ENCODE data around the gene RBMS3.

The RBMS3 gene

DNA sequence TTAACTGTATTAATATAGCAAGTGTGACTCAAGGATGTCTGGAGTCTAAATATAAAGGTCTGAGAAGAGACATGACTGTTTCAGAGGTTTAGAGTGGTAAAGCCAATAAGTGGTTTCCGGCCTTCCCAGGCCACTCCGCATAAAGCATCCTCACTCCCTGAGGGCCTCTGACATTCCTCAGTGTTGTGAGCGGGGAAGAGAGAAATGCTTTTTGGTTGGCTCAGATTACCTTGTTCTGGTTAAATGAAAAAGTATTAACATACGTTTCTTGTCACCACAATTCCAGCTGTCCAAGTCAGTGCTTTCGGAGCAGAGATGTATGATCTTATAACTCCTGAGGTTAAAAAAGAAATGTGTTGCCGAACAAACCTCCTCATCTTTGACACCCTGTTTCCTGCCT lies 103.8 kb downstream of the RBMS3 start:
- DNase-seq (ENCODE audit: low spot score): no peak

DNA sequence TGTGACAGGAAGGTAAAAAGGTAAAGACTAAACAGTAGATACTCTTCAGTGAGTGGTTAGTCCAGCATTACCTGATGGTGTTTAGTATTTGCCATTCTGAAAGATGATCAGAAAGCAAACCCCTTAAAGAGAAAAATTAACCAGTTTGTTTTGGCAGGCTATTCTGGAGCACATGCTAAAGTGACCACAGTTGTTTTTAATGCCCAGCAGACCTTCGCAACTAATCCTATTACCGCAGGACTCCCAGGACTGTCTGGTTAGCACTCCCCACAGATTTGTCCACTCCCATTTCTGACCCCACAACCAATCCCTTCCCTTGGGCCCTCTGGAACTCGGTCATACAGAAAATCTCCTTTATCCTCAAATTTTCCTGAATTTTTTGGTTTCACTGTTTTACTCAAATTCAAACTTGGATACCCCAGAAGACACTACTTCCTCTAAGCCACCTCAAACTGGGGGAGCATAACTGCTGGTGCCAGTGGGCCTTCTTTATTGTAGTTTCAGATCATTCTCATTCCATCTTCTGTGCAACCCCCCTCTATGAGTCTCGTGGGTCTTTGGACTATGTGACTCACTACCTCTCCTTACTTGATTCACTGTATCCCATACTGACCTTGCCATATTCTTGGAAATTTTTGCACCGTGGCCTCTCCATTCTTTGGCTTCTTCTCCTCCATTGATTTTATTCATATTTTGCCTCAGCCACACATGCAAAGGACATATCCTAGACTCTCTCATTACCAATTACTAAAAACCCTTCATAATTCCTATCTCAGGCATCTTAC lies 104.4 kb downstream of the RBMS3 start:
- DNase-seq (ENCODE audit: low spot score): peak; percentile 46

DNA sequence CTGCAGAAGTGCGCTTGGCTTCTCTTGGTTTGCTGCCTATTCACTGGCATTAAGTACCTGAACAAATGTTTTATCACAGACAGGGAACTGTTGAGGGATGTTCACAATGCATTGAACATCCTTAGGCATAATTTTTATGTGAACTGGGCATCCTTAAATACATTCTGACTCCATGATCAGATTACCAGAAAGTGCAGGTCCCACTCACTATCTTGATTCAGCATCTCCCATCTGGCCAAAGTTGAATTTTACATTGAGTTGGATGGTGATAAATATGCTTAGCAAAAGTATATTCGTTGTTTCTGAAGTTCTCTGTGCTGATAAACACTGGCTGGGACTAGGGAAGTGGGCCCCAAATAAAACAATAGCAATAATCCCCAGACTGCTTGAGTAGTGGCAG lies 108.5 kb downstream of the RBMS3 start:
- peak; percentile 81 for DNase-seq (ENCODE audit: low spot score)

DNA sequence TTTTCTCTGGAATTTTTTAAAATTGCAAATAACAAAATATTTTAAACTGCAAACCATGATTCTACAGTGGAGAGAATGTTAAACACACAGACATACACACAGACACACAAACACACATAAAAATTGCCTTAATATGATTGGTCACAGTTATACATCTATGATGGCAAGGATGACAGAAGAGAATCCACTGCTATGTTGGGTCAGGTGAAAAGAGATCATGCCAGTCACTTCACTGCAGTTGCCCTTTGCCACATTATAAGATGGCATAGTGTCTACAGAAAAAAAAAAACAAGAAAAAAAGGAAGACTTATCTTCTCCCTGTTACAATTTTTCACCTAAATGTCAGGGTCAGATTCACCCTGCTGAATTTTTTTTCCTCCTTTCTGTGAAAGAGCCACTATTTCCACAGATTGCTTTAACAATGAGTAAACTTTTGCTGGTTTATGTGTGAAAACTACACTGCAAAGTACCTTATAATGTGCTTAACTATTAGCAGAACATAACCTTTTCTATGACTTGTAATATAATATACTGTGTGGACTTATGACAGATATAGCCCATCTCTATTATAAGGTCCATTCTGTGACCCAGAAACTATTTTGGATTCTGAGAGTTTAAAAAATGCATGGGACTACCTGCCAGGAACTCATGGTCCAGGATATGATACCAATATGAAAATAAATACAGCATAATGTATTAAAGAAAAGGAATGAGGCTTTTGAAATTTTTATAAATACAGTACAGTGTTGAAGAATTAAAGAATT lies 111.9 kb downstream of the RBMS3 start:
- no peak for DNase-seq (ENCODE audit: low spot score)

DNA sequence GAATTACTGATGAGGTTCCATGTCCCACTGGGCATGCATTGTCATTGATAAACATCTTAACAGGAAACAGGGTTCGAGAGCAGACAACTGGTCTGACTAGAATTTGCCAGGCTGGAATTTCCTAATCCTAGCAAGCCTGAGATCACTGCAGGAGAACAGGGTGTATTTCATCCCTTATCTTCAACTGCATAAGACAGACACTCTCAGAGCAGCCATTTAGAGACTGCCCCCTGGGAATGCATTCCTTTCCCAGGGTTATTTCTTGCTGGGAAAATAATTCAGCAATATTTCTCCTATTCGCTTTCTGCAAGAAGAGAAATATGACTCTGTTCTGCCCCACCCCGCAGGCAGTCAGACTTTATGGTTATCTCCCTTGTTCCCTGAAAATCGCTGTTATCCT lies 113.1 kb downstream of the RBMS3 start:
- DNase-seq (ENCODE audit: low spot score): peak; percentile 89

DNA sequence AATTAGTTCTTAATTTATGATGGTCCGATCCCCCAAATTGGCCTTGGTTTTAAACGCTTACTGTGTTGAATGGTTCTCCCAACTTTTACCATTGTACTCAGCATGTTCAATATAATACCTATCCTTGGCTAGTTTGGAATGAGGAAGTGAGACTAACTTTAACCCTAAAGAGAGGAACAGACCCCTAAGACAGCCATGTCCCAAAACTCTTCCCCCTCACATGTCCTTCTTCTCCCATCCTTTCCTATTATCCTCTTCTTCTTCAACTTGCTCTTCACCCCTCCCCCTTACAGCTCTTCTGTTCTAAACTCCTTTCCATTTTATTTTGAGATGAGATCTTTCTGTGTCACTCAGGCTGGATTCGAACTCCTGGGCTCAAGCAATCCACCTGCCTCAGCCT lies 116.5 kb downstream of the RBMS3 start:
- DNase-seq (ENCODE audit: low spot score): no peak

DNA sequence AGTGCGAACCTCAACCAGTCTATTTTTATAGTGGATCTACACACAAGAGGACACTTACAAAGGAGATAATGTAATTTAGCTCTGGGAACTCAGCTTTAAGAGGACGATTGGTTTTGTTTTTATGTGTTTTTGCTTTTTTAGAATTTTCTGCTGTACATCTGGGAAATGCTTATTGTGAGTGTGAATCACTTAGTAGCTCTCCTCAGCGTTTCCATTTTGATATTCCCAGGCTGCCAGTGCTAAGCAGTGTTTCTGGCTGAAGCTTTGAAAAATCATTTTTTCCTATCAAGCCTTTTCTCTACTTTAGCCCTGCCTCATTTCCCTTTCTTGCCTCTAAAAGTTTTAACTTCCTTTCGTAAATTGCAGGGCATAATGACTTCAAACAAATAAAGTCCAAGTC lies 117.9 kb downstream of the RBMS3 start:
- no peak for DNase-seq (ENCODE audit: low spot score)

DNA sequence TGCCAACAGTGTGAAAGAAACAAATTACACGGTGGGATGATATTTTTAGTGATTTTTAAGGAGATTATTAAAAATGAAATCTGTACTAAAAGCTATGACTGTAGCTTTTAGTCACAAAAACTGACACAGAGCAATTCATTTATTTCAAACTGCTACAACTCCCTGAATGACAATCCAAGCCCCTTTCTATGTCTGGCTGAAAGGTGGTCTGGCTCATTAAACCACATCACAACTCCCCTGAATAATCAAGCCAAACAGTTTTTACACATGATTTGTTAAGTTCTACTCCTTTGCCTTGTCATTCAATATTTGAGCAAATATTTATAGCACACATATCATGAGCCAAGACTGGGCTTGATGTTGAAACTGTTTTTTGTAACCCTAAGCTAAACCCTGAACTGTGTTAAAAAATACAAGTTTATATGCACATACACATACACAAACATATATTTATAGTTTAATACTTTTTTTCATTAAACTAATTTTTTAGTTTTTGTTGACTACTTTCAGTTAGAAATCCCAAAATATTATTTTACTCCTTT lies 125.5 kb downstream of the RBMS3 start:
- DNase-seq (ENCODE audit: low spot score): no peak

DNA sequence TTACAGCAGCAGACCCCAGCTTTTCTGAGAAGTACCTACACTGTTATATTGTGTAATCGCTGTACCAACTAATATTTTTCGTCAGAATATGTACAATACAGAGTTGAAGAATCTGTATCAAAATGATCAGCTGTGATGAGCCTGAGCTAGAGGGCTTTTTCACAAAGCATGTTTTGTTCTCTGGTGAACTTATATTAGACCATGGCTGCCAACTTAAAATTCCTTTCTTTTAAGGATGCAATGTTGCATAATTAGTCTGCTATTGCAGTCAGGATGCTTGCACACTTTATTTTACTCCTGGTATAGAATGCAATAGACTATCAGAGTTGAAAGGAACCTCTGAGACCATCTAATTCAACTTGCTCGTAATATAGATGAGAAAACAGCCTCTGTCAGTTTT lies 127.8 kb downstream of the RBMS3 start:
- no peak for DNase-seq (ENCODE audit: low spot score)

DNA sequence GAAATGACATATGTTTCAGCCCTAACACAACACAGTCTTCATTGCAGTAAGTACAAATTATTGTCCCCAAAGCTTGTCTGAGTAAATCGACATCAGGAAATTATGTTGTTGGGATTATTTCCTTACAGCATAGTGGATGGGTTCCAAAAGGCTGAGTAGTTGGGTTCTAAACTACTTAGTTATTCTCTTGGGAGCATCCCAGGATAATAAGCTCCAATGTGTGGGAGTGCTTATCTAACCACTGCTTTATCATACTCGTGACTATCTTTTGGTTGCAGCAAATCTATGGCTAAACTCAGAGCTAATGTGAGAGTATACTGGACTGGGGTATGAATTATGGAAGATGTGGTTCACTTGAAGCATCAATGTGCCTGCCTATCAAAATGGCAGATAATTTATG lies 128.5 kb downstream of the RBMS3 start:
- no peak for DNase-seq (ENCODE audit: low spot score)

DNA sequence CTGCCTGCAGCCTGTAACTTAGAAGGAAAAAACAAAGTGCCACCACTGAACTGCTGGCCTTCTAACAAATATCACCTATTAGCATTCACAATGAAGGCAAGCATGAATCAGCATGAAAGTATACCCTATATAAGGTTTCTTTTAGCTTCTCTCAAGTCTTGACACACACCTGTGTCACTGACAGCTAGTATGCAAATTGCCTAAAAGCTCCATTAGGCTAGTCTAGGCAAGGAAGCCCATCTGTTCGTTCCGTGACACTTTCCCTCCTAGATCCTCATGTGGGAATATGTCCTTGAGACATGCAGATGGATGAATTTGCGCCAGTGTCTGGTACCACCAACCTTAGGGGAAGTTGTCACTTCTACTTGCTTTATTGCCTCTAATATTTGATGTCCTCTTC lies 129.3 kb downstream of the RBMS3 start:
- DNase-seq (ENCODE audit: low spot score): no peak

DNA sequence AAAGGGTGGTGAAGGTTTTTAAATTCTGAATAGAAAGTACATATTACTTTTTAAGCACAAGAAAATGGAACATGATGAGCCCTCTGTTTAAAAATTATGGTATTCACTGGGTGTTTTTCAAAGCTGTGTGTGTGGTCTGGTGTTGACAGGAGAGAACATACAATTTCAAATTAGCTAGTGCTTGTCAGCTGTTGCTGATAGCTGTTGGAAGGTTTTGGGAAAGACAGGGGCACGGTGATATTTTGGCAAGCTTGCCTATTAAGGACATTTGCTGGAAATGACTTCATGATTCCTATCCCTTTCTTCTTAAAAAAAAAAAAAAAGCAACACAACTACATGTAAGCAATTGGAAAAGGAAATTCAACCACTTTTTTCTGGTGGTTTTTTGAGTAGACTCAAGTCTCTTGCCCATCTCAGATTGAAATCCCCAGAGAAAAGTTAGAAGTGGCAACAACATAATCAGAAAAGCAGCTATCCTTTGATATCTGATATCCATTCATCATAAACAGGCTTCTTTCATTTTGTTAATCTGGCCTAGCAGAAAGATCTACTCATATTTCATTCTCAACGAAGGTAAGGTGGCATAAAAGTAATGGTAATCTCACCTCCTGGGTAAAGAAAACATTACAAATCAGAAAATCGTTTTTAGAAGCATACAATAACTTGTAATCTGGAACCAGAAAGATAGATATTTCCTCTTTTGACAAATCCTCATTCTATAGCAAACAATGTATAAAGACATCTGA lies 130.0 kb downstream of the RBMS3 start:
- no peak for DNase-seq (ENCODE audit: low spot score)

DNA sequence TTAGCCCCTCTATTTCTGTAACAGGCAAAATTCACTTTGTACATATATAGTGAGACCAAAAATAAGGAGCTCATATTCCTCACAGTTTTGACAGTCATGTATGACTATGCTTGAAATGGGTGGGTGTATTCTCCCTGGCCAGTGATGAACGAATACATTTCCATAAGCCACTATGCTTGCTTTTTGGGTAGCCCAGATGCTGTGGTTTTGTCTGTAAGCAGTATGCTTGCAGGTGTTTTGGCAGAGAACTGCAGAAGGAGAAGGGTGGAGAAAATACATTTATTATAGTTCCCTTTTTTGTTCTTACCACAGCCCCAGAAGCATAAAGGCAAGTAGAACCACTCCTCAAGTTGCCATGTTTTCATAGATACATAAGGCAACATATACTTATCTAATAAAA lies 131.2 kb downstream of the RBMS3 start:
- no peak for DNase-seq (ENCODE audit: low spot score)

DNA sequence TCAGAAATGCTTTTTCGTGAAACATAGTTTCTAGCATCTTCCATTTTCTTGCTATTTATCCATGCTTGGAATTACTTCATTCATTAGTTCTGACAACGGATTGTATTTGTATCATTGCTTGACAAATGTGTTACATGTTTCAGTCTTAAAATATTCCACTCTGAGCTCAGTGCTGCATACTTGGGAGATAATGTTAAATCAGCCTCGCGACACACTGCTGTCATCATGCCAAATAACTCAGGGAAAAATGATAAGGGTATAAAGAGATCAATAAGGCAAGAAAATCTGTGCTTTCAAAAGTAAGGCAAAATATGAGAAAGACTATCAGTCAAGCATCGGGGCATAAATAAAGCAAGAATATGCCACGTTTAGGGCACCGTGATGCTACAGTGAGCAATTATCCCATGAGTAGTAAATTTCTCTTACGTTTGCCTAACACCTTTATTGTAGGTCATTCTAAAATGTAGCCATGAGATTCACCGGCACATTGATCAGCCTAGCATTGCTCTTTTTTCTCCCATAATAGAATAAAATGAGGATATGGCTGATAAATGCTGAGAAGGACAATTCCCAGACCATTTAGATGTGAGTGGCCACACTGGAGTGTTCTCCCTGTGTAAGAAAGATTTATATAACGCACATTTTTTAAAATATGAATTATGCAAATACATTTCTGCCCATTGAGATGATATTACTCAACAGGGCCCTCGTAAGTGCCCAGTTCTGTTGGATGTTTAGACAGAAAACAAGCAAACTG lies 133.8 kb downstream of the RBMS3 start:
- DNase-seq (ENCODE audit: low spot score): no peak

DNA sequence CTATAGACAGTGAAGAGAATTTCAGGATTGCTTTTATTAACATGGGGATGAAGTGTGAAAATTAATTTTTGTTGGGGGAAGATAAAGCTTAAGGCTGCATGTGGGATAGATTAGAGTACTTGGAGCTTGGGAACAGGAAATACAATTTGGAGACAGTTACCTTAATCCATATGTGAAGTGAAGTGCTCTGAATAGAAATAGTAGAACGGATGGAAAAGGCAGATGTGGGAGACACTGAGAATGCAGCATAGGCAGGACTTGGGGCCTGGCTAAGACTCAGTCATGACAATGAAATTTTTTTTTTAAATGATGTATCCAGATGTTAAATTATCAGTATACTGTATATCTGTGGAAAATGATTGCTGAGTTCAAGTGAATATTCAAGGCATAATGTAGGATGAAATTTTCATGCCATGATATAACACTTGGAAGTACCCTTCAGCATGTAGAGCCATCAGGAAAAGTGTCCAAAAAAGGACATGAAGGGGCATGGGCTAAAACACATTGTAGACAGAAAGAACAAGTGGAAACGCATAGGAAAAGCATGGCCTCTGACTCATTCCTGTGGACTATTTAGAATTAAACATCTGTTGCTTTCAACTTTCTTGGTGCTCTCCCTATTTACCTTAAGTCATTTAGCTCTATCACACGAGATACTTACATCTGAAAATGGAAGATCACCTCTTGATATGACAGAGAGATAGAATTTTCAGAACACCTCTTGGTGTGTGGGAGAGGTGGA lies 134.8 kb downstream of the RBMS3 start:
- DNase-seq (ENCODE audit: low spot score): no peak

DNA sequence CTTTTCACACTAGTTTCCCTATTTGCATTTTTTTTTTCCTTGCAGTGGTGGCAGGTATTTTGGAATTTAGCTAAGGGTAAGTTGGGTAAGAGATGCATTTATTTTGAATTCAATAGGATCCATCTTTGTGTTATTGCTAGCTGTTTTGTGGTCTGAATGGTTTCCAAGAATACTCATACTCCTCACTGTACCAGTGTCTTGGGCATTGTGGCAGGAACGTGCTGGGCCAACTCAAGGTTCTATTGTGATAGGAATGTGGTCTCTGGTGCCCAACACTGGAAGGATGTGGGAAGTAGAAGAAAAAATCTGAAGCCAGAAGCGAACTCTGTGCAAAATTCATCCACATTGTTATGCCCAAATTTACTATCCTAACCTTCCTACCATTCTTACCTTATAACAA lies 135.6 kb downstream of the RBMS3 start:
- no peak for DNase-seq (ENCODE audit: low spot score)

DNA sequence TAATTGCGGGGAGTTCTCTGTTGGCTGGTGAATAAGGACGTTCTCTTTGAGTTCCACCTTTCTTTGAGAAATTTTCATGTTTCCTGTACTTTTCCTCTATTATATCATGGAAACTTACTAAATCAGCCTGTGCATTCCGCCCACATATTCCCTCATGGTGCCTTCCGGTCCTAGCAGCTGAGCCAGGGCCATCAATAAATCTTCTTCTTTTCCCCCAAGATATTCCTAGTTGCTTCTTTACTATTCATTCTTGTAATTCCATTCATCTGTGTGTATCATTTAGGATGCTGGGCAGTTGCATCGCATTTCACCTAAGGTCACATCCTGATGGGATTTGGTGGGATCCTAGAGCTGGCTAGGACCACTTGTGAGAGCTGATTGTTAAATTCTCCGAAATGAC lies 139.2 kb downstream of the RBMS3 start:
- DNase-seq (ENCODE audit: low spot score): no peak

DNA sequence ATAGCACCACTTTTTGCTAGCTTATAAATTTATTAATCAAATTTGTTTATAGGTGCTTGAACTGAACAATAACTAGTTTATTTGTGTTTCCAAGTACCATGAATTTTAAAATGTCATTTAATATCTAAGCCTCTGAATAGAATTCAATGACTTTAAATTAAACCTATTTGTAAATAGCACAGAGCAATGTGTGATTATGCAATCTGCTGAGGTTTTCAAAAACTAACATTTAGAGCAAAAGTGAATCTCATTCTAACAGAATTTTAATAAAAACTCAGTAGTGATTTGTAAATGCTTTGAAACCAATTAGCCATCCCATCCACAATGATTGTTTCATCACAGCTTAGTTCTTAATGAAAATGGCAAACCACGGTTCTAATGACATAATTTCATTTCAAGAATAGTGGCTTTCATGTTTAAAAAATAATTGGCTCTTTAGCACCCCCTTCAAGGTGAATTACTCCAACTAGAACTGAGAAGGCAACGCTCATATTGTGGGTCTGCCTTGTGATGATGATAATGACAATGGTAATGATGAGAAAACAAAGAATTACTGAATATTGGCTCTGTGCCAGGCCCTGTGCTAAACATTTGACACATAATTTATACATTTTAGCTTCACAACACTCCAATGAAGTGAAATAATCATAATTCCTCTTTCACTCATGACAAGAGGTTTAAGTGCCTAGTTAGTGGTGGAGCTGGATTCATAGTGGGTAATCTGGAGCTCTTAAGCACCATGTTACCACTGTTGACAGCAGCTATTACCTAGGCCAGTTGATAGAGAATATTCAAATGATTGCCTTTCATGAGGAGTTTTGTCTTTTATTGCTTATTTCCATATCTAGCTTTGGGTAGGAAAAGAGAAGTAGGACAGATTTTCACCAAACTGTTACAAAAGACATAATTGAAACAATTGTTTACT lies 145.7 kb downstream of the RBMS3 start:
- DNase-seq (ENCODE audit: low spot score): no peak

DNA sequence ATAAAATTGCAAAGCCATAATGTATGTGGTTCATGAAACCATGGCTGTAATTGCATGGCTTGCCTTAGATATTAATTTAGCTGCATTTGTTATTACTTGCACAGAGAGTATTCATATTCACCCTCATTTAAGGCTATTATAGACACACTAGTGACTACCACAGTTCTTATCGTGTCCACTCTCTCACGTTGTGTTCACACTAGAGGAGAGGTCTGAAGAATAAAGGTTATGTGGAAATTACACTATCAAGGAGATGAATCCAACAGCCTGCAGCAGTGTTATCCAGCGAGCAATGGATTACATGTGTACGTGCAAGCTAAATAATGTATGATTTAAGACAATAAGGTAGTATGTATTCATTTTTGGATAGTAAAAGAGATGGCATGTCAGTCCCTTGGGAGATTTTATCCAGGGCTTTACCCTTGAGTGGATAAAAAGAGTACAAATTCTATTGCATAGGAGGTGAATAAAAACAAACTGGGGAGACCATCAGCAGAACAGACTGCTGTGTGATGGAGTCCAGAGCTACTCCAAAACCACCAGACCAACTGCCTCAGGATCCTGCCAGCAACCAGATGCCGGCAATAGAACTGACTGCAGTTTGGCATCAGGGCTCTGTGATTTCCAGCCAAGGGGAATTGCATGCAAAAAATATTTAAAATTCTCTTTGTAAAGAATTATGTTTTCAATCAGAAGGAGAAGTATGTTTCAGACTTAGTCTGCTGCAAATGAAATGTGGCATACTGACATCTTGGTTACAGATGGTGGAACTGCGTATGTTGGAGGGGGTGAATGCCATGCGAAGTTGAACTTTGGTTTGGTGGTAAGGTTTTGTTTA lies 146.6 kb downstream of the RBMS3 start:
- peak; percentile 33 for DNase-seq (ENCODE audit: low spot score)
